HG02870 (cell line): ENCODE results near the gene SSH3.
A peak's percentile ranks its signal among the peaks of the same experiment; 100 is the strongest.
"Not testable (repeated sequence)": the region's sequence is repeated elsewhere in the genome, so short reads cannot be mapped to it uniquely, and the experiment has no call there.

Experiments used
- ATAC-seq: cut with Tn5 transposase; IDR thresholded peaks from one replicate; pipeline ENCODE4 v1.9.1; 2021; ENCODE audit warnings: mild to moderate bottlenecking, moderate library complexity; ENCODE audit not compliant: unreplicated experiment

The SSH3 gene

DNA sequence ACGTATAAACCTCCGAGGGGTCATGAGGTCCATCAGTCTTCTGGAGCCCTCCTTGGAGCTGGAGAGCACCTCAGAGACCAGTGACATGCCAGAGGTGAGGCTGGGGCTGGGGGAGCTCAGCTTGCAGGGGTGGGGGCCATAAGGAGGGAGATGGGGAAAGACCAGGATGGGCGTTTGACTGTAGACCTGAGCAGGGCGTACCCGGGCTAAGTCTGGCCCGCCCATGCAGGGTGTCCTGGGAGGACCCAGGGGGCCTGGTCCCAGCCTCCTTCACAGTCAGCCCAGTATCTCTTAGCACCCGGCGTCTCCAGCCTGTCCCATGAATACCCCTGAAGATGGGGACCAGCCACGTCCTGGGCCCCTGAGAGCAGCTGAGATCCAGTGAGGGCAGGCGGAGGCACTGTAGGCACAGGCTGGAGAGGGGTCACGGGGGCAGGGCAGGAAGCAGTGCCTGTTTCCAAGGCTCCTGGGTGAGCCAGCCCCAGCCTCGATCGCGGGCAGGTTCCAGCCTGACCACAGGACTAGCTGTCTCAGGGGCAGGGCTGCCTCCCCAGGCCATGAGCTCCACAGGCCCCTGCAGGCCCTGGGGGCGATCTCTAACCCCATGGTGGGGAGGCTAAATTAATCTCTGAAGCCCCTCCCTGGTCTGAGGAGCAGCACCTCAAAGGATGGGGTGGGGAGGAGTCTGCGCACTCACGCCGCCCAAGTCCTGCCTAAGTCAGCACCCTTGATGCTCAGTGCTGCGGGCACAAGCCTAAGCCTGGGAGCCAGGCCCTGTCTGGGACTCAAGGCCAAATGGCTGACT is 7.1 kb downstream of the SSH3 start:
- no peak for ATAC-seq

DNA sequence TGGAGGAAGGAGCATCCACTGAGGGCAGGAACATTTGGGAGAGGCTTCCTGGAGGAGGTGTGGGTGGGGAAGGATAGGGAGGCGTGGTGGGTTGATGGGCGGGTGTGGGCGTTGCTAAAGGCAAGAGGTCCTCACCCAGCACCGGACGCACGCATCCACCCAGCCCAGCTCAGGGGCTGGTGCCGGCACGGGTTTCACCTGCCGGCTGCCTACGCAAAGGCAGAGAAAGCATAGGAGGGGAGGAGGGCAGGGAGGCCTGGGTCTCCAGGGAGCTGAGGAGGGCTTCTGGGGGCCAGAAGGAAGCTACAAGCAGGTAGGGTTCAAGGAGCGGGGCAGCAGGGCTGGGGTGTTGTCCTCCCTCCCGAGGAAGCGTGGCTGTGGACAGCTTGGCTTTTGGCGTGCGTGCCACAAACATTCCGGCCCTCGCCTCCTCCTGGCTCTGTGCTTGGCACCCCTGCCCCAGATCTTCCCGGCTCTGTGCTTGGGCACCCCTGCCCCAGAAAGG is 7.8 kb downstream of the SSH3 start:
- ATAC-seq: no peak

DNA sequence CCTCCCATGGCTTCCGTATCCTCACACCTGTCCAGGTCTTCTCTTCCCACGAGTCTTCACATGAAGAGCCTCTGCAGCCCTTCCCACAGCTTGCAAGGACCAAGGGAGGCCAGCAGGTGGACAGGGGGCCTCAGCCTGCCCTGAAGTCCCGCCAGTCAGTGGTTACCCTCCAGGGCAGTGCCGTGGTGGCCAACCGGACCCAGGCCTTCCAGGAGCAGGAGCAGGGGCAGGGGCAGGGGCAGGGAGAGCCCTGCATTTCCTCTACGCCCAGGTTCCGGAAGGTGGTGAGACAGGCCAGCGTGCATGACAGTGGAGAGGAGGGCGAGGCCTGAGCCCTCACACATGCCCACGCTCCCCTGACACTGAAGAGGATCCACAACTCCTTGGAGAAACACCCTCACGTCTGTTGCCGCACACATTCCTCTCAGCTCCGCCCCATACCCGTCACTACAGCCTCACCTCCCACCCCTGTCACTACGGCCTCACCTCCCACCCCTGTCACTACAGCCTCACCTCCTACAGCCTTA is 8.3 kb downstream of the SSH3 start:
- ATAC-seq: no peak

DNA sequence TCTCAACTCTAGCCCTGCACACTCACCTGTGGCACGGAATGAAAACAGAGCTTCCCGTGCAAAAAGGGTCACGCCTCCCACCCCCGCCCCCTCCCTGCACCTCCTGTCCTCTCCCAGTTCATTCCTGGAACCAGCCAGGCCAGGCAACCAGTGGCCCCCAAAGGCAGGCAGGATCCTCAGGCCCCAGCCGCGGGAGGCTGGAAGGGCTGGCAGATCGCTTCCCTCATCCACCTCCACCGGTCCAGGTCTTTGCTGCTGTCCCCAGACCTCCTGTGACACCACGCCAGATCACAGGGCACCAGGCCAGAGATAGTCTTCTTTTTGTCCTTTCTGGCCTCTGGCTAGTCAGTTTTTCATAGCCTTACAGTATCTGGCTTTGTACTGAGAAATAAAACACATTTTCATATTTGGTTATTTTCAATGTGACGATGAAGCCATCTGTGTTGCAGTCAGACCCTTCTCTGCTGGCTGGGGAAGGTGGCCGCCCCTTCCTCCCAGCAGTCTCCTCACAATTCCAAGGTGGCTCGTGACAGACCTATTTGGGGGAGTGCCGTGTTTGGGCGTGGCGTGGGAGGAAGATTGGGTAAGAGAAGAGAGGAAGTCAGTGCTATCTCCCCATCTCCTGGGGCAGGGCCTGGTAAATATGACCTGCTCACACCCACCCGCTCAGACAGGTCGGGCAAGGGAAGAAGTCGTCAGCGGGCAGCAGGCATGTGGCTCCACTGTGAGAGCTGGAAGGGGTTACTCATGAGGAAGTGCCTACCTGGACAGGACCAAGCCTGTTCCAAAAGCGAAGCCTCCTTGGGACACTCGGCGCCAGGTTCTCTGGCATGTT is 9.1 kb downstream of the SSH3 start:
- ATAC-seq: no peak

DNA sequence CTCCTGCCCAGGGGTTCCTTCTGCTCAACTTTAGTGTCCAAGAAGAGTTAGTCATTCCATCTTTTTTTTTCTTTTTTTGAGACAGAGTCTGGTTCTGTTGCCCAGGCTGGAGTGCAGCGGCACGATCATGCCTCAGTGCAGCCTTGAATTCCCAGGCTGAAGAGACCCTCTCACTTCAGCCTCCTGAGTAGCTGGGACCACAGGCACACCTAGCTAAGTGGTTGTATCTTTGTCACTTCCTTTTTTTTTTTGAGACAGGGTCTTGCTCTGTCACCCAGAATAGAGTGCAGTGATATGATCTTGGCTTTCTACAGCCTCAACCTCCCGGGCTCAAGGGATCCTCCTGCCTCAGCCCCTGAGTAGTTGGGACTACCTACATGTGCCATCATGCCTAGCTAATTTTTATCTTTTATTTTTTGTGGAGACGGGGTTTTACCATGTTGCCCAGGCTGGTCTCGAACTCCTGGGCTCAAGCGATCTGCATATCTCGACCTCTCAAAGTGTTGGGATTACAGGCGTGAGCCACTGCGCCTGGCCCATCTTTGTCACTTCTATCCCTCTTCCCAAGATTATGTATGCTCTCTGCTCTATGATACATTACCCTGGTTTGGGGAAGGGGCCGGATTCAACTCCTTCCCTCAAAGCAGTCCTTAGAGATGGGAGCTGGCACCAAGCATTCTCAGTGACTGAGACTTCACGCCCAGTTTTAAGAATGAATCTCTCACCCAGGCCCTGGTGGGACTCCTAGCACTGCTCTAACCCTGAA is 10.0 kb downstream of the SSH3 start:
- no peak for ATAC-seq

DNA sequence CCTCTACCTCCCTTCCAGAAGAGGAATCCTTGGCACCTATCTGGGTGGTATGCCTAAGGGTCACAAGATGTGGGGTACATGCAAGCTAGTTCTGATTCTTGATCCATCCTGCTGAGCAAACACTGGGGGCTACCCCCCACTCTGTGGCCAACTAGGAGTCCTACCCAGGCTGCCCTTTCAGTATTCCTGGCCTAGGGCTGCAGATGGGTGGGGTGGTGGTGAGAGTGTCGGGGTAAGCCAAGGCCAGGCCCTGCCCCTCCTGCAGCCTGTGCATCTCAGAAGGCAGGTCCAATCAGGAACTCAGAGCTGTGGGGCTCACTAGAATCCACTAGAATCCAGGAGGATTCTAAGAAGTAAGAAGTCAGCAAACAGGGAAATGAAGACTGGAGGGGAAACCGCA is 10.9 kb downstream of the SSH3 start:
- ATAC-seq: no peak

DNA sequence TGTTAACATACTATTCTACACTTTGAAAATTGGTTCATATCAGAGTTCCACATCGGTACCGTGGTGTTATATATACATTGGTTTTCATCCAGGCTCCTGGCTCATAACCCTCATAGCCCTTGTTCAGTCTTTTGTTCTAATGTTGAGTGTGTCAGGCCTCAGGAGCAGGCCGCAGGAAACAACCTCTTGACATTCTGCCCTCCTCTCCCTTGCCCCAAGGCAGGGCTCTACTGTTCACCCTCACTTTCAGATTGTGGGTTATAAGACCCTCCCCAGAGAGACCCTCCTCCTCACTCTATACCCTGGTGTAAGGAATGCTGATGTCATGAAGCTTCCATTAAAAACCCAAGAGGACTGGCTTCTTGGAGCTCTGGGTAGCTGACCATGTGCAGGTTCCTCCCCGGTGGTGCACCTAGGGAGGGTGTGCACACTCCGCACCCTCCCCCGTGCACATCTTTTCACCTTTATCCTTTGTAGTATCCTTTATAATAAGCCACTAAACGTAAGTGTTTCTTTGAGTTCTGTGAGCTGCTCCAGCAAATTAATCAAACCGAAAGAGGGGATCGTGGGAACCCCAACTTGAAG is 12.1 kb downstream of the SSH3 start:
- no peak for ATAC-seq

DNA sequence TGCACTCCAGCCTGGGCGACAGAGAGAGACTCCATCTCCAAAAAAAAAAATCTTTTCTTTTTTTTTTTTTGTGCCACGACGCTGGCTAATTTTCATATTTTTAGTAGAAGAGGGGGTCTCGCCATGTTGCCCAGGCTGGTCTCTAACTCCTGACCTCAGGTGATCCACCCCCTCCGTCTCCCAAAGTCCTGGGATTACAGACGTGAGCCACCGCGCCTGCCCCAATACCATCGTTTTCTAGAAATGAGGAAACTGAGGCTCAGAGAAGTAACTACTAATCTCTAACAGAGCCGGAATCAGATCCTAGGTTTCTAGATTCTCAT is 13.5 kb downstream of the SSH3 start:
- ATAC-seq: no peak

DNA sequence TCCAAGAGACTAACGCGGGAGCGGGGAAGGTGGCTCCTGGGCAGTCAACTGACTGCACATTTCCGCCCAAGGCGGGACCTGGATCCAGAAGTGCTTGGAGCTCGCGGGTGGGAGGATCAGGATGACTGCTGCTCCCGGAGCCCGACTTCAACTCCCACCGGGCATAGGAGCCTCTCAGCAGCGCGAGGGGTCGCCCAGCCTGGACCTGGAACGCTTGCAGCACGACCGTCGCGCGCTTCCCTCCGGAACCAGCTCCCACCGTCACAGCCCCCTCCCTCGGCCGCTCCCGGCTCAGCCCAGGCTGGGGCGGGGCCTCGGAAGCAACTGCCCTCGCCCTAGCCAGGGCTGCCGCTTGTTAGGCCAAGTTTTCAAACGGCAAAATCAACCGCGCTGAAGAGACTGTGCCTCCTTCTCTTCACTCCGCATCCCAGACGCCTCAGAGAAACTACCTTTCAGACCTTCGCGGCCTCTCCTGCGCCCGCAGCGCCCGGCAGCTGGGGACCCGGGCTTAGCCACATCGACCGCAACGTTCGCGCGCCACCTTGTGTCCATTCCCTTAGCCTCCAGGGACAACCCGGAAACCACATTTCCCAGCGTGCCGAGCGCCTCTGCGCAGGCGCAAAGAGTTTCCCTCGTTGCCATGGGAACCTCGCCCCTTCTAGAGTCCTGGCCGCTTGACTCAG is 14.0 kb downstream of the SSH3 start:
- ATAC-seq: peak; percentile 79

DNA sequence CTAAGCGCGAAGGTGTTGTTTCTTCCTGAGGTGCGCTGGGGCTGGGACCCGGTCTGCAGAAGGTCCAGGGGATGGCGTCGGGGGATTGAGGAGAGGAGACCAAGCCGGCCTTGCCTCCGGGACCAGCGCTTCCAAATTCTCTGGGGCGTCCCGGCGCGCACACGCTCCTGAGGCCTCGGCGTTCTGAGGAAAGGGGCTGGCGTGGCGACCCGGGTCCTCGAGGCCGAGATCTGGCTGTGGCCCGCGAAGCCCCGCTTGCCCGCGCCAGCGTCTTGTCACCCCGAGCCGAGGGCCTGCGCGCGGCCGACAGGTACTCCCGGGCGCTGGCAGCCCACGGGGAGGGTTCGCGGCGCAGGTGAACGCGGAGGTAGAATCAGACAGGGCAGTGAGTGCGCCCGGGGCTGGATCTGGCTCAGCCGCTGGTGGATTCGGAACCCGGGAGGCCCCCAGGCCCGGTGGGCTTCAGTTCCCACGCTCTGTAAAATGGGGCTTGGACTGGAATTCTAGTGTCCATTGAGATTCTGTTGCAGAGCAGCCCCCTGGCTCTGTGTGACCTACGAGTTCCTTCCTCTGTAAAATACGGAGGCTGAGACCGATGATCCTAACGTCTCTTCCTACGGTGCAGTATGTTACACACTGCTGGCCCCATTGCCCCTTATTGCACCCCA is 14.7 kb downstream of the SSH3 start:
- ATAC-seq: peak; percentile 9

DNA sequence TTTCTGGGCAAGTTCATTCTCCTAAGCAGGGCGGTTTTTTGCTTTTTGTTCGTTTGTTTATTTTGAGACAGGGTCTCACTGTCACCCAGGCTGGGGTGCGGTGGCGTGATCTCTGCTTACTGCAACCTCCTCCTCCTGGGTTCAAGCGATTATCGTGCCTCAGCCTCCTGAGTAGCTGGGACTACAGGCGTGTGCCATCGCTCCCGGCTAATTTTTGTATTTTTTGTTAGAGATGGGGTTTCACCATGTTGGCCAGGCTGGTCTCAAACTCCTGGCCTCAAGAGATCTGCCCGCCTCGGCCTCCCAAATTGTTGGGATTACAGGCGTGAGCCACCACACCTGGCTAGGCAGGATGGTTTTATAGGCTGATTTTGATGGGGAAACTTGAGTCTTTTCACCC is 15.5 kb downstream of the SSH3 start:
- not testable (repeated sequence) for ATAC-seq

DNA sequence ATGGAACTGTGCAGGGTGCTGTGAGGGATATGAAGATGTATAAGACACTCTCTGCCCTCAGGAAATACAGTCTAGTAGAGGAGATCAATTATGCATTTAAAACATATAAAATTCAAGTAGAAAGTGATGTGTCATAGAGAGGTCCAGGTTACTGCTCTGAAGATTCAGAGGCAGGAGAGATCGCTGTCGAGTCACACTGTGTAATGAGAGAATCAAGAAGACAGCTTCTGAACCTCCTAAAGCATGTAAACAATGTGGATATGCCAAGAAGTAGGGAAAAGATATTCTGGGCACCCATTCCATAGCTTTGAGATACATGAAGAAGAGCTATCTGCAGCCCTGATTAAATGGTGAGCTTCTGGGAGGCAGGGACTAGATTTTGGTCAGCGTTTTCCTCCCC is 16.7 kb downstream of the SSH3 start:
- no peak for ATAC-seq

DNA sequence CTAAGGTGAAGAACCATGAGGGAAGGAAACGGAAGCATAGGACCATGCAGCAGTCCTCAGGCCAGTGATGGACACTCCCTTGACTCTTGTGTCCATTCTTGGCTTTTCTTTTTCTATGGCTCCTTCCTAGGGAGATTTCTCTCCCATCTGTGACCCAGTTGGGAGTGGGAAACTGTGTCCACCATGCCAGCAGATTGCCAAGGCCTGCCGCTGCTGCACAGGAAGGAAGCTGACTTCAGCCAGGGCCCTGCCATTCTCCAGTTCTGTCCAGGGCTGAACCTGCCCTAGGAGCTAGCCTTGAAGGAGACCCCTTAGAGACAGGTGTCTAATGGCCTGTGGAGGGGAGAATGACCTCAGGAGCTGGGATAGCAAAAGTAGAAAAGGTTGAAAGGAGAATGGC is 17.4 kb downstream of the SSH3 start:
- ATAC-seq: no peak

DNA sequence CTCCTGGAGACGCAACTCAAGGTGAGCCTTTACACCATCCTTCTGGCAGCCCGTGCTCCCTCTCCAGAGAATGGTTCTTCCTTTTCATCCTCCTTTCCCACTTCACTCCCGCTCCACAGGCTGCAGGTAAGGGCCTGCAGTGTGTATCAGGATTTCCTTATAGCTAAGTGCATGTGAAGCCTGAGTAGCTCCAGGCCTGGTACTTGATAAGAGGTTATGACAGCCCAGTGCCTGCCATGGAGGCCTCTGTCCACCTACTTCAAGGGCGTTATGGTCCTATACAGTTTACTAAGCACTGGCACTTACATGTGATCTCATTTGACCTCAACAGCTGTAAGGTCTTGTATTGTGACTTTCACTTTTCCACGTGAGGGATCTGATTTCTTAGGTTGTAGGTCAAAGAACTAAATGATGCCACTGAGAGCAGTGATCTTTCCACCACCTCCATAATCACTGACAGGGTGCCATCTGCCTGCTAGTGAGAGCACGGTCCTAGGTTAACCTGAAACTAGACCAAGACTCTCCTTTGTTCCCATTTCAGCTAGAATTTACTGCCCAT is 18.1 kb downstream of the SSH3 start:
- ATAC-seq: no peak

DNA sequence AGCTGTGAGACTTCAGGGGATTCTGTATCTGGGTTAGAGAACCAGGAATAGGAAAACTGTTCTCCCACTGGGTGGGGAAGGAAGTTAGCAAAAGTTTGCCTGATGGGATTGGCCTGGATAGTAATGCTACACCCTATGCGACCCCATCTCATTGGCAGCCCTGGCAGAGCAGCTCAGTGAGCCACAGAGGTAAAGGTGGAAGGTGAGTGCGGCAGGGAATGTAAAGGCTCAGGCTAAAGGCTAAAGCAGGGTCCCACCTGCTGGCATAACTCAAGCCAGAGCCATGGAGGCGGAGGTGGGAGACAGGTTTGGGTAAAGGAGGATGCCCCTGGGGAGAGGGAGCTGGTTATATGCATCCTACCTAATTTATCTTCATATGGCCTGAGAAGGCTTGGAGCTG is 18.7 kb downstream of the SSH3 start:
- no peak for ATAC-seq

DNA sequence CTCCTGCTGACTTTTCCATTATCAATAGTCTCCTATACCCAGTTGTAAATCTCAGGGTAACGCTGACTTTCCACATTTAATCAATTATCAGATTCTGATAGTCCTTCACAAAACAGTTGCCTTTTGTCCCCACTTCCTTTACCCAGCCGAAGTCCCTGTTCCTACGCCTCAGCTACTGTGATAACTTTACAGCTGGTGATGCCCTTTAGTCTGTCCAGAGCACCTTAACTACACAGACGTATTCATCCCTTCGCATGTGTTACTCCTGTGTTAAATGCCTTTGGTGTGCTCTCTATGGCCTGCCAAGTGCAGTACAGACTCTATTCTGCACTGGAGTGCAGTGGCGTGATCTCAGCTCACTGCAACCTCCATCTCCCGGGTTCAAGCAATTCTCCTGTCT is 20.2 kb downstream of the SSH3 start:
- ATAC-seq: no peak

DNA sequence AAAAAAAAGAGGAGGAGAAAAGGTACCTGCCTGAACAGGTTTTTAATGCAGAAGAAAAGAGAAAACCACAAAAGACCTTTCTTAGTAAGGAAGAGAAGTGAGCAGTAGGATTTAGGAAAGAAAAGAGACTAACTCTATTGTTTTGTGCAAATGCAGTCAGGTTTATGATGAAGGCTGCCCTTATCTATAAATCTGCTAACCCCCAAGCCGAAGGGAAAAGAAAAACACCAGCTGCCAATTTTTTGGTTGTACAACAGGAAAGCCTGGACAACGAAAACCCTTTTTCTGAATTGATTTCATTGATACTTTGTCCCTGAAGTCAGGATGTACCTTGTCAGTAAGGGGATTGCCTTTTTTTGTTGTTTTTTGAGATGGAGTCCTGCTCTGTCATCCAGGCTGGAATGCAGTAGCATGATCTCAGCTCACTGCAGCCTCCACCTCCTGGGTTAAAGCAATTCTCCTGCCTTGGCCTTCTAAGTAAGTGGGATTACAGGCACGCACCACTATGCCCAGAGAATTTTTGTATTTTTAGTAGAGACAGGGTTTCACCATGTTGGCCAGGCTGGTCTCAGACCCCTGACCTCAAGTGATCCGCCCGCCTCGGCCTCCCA is 28.9 kb downstream of the SSH3 start:
- no peak for ATAC-seq

DNA sequence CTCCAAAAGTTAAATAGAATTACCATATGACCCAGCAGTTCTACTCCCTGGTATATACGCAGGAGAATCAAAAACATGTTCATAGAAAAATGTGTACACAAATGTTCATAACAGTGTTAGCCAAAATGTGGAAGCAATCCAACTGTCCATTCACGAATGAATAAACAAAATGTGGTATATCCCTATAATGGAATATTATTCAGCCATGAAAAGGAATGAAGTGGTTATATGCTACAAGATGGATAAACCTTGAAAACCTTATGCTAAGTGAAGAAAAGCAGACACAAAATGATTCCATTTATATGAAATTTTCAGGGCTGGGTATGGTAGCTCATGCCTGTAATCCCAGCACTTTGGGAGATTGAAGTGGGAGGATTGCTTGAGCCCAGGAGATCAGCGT is 33.9 kb downstream of the SSH3 start:
- ATAC-seq: no peak

DNA sequence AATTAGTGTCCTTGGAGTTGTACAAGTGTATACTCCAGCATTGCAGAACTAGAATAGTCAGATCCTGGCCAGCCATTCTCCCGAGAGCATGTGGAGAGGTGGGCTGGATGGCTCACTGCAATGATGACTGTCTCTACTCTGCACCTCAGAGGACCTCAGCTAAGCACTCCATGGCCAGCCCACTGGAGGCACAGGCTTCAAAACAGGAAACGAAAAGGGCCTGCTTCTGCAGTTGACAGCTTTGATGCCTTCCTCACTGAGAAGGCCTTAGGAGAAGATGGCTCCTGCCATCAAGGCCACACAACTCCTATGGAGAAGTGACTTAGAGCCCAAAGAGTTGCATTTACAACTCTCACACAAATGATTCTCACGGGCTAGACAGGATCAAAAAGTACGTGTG is 40.9 kb downstream of the SSH3 start:
- no peak for ATAC-seq
